ENCODE measurements around the gene MTERF1.
"Not testable (repeated sequence)": the region's sequence is repeated elsewhere in the genome, so short reads cannot be mapped to it uniquely, and the experiment has no call there.

GRCh38 chr7:91893699-91894098 lies 13.2 kb upstream of the MTERF1 start:
- TF ChIP-seq, protein P1, sequence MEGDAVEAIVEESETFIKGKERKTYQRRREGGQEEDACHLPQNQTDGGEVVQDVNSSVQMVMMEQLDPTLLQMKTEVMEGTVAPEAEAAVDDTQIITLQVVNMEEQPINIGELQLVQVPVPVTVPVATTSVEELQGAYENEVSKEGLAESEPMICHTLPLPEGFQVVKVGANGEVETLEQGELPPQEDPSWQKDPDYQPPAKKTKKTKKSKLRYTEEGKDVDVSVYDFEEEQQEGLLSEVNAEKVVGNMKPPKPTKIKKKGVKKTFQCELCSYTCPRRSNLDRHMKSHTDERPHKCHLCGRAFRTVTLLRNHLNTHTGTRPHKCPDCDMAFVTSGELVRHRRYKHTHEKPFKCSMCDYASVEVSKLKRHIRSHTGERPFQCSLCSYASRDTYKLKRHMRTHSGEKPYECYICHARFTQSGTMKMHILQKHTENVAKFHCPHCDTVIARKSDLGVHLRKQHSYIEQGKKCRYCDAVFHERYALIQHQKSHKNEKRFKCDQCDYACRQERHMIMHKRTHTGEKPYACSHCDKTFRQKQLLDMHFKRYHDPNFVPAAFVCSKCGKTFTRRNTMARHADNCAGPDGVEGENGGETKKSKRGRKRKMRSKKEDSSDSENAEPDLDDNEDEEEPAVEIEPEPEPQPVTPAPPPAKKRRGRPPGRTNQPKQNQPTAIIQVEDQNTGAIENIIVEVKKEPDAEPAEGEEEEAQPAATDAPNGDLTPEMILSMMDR (IDR thresholded peaks at IDR 0.05; ENCODE audit: borderline replicate concordance, extremely low read depth, low read length, poor library complexity, severe bottlenecking): not testable (repeated sequence)
- TF ChIP-seq EZH2 (IDR thresholded peaks at IDR 0.05; ENCODE audit: borderline replicate concordance, low read depth, low read length, severe bottlenecking): not testable (repeated sequence)

Data from DND-41 (cell line).